Glutamatergic neuron (in vitro differentiated cells): ENCODE data around the gene GCNA. TPM values are rescaled to one million over a fixed set of nuclear protein-coding genes. Genes with fewer than 3 reads are reported as not detected.

ENCODE experiments used
- DNase-seq: peaks from one replicate; pipeline ENCODE4 v3.0.0; 2022
- H3K27ac Mint-ChIP-seq: one replicate; pipeline ENCODE4 v1.8.0; 2020; ENCODE audit warnings: mild to moderate bottlenecking, mixed read lengths, inconsistent platforms; ENCODE audit not compliant: unreplicated experiment
- H3K27me3 Mint-ChIP-seq: one replicate; pipeline ENCODE4 v1.8.0; 2020; ENCODE audit warnings: mild to moderate bottlenecking, moderate library complexity, mixed read lengths, inconsistent platforms; ENCODE audit not compliant: unreplicated experiment
- H3K36me3 Mint-ChIP-seq: one replicate; pipeline ENCODE4 v1.8.0; 2020; ENCODE audit warnings: mild to moderate bottlenecking, mixed read lengths, inconsistent platforms; ENCODE audit not compliant: unreplicated experiment
- H3K4me1 Mint-ChIP-seq: one replicate; pipeline ENCODE4 v1.8.0; 2020; ENCODE audit warnings: mild to moderate bottlenecking, low read depth, mixed read lengths, inconsistent platforms; ENCODE audit not compliant: unreplicated experiment
- H3K4me3 Mint-ChIP-seq: one replicate; pipeline ENCODE4 v1.8.0; 2020; ENCODE audit warnings: mild to moderate bottlenecking, mixed read lengths, inconsistent platforms; ENCODE audit not compliant: unreplicated experiment
- H3K9me3 Mint-ChIP-seq: one replicate; pipeline ENCODE4 v1.8.0; 2020; ENCODE audit warnings: mild to moderate bottlenecking, moderate library complexity, mixed read lengths, inconsistent platforms; ENCODE audit not compliant: unreplicated experiment
- CTCF ChIP-seq: fragments of 200-600 bp; sonication (generic); IDR thresholded peaks from one replicate; pipeline ENCODE4 v1.5.0; 2021; ENCODE audit not compliant: partially characterized antibody, unreplicated experiment
- total RNA-seq: library from RNA; stranded (reverse); fragmentation: NEBNext Ultra II Directional; extraction: Animal tissue kit (Norgen Biotek cat#: 25700); gene quantifications from one replicate; pipeline ENCODE4 v1.2.1, GENCODE V29; 2021; ENCODE audit not compliant: unreplicated experiment

The GCNA gene
- total RNA-seq, 1 donor from 2014 or later, result 2.5 TPM

GRCh38 chrX:71623714-71624113 is 45.5 kb downstream of the GCNA start:
- no peak for DNase-seq
- H3K27ac Mint-ChIP-seq, result no peak overlapping the region
- H3K27me3 Mint-ChIP-seq, result no peaks in the 10 kb centered on the region
- no peak for TF ChIP-seq CTCF
- H3K9me3 Mint-ChIP-seq, result no peaks in the 10 kb centered on the region
- no peaks in the 10 kb centered on the region for H3K4me1 Mint-ChIP-seq
- H3K4me3 Mint-ChIP-seq, result no peak overlapping the region
- H3K36me3 Mint-ChIP-seq, result no peaks in the 10 kb centered on the region

- Mint-ChIP-seq H3K9me3 (no peaks in the 10 kb centered on the region), H3K4me3 (no peak overlapping the region), H3K27ac (no peak overlapping the region), H3K36me3 (no peaks in the 10 kb centered on the region), H3K27me3 (no peaks in the 10 kb centered on the region), H3K4me1 (no peaks in the 10 kb centered on the region)
- no peak for DNase-seq
- TF ChIP-seq CTCF, result no peak
Observed at GRCh38 chrX:71625471-71625870, 47.2 kb downstream of the GCNA start.

GRCh38 chrX:71626576-71626975 is 48.3 kb downstream of the GCNA start:
- H3K4me3 Mint-ChIP-seq, result no peak overlapping the region
- DNase-seq, result no peak
- no peaks in the 10 kb centered on the region for H3K4me1 Mint-ChIP-seq
- H3K36me3 Mint-ChIP-seq, result no peaks in the 10 kb centered on the region
- no peak overlapping the region for H3K27ac Mint-ChIP-seq
- H3K27me3 Mint-ChIP-seq, result no peaks in the 10 kb centered on the region
- no peaks in the 10 kb centered on the region for H3K9me3 Mint-ChIP-seq
- no peak for TF ChIP-seq CTCF

GRCh38 chrX:71627588-71628404 is 49.6 kb downstream of the GCNA start:
- DNase-seq, result no peak
- H3K9me3 Mint-ChIP-seq, result no peaks in the 10 kb centered on the region
- H3K27ac Mint-ChIP-seq, result no peak overlapping the region
- H3K36me3 Mint-ChIP-seq, result no peaks in the 10 kb centered on the region
- no peaks in the 10 kb centered on the region for H3K27me3 Mint-ChIP-seq
- no peak overlapping the region for H3K4me3 Mint-ChIP-seq
- H3K4me1 Mint-ChIP-seq, result no peaks in the 10 kb centered on the region
- no peak for TF ChIP-seq CTCF

GRCh38 chrX:71629467-71629866 is 51.2 kb downstream of the GCNA start:
- no peaks in the 10 kb centered on the region for H3K27me3 Mint-ChIP-seq

More at GRCh38 chrX:71629467-71629866, 51.2 kb downstream of the GCNA start:
- Mint-ChIP-seq H3K36me3 (no peaks in the 10 kb centered on the region), H3K27ac (no peak overlapping the region), H3K4me3 (no peak overlapping the region), H3K4me1 (no peaks in the 10 kb centered on the region), H3K9me3 (no peaks in the 10 kb centered on the region)
- no peak for DNase-seq
- TF ChIP-seq CTCF, result no peak
